Endothelial cell (in vitro differentiated cells): ENCODE data around the gene TRIM14. TPM values are rescaled to one million over a fixed set of nuclear protein-coding genes. Genes with fewer than 3 reads are reported as not detected.

Experiments
- total RNA-seq: library from RNA; stranded (reverse); fragmentation: NEBNext Ultra II Directional; extraction: Animal tissue kit (Norgen Biotek cat#: 25700); gene quantifications from one replicate; pipeline ENCODE4 v1.2.1, GENCODE V29; 2021; ENCODE audit not compliant: unreplicated experiment

TRIM14 gene
- total RNA-seq, 1 donor from 2014 or later, result 0.97 TPM

Other genes starting within 250 kb of the TRIM14 start
- gene TRMO, start 196.7 kb downstream of the TRIM14 start, total RNA-seq, result 6.8 TPM
- gene HEMGN, start 181.1 kb downstream of the TRIM14 start, total RNA-seq, result 0.44 TPM
- gene ANP32B, start 135.9 kb downstream of the TRIM14 start, total RNA-seq, result 108 TPM
- 41.4 TPM for gene NANS, start 62.5 kb downstream of the TRIM14 start, total RNA-seq
- gene CORO2A, start 73.4 kb upstream of the TRIM14 start, total RNA-seq, result 5.5 TPM
- gene TBC1D2, start 136.4 kb upstream of the TRIM14 start, total RNA-seq, result 2.3 TPM